ENCODE measurements around the gene DLG2.
A peak's percentile ranks its signal among the peaks of the same experiment; 100 is the strongest.
"Not testable (repeated sequence)": the region's sequence is repeated elsewhere in the genome, so short reads cannot be mapped to it uniquely, and the experiment has no call there.

Gene DLG2

DNA sequence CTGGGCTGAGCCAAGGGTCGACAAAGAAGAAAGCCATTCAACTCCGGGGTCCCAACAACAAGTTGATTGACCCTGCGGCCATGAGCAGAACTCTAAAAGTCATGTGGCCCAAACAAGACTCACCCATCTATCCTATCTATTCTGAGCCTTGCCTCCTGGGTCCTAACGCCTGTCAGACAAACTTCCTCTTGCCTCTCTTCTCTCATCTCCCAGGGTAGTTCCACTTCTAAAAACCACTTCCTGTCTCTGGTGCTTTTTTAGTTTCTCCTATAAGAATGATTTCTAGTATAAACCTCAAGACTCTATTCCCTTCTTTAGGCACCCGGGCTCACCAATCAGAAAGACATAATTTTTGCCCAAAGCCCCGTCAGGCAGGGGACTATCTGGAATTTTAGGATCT, 530.2 kb downstream of the DLG2 start:
- DNase-seq, result no peak

DNA sequence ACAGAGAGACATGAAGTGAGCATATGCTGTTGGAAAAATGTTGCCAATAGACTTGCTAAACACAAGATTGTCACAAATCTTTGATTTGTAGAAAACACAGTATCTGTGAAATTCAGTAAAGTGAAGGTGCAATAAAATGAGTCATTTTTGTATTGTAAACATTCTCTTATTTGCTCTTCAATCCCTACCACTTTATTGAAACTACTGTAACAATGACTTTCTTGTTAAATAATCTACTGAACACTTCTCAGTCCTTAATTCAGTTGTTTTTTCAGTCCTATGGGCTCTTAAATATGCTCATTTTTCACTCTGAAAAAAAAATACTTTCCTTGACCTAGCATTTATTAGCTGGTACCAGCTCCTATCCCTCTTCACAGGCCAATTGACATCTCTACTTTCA, 531.9 kb downstream of the DLG2 start:
- DNase-seq, result no peak

DNA sequence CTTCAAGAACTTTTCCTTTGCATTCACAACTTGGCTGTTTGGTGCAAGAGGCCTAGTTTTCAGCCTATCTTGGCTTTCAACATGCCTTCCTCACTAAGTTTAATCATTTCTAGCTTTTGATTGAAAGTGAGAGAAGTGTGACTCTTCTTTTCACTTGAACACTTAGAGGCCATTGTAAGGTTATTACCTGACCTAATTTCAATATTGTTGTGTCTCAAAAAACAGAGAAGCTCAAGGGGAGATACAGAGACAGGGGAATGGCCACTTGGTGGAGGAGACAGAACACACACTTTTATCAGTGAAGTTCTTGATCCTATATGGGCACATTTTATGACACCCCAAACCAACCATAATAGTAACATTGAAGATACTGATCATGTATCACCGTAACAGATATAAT, 532.3 kb downstream of the DLG2 start:
- DNase-seq, result no peak

DNA sequence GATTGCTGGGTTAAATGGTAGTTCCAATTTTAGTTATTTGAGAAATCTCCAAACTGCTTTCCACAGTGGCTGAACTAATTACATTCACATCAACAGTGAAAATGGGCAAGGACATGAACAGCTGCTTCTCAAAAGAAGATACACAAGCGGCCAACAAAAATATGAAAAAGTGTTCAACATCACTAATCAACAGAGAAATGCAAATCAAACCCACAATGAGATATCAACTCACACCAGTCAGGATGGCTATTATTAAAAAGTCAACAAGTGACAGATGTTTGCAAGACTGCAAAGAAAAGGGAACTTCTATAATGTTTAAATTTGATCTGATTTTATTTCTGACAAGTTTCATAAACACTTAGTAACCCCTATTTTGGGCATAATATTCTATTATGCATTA, 537.5 kb downstream of the DLG2 start:
- DNase-seq, result no peak

DNA sequence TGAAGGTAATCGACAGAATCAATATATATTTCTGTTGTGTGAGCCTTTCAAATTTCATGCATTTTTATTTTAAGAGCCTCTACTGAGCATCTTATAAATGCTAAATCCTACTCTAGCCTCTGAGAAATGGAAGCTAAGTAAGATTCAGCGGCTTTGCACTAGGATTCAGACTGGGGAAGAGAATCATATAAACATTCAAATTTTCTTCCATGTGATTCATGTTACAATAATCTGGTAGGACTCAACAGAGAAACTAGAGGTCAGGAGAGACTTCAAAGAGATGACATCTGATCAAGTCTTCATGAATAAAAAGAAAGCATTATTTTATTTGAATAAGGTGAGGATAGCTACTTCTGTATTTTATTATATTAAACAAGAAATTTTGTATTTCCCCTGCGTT, 538.9 kb downstream of the DLG2 start:
- DNase-seq, result no peak

- no peak for DNase-seq
These were observed 540.5 kb downstream of the DLG2 start for GRCh38 chr11:85086504-85087284.

- no peak for DNase-seq
These were observed 550.4 kb downstream of the DLG2 start for GRCh38 chr11:85076535-85077330.

GRCh38 chr11:85062659-85063058, 564.5 kb downstream of the DLG2 start:
- DNase-seq, result no peak

GRCh38 chr11:85052636-85053035, 574.5 kb downstream of the DLG2 start:
- no peak for DNase-seq

DNA sequence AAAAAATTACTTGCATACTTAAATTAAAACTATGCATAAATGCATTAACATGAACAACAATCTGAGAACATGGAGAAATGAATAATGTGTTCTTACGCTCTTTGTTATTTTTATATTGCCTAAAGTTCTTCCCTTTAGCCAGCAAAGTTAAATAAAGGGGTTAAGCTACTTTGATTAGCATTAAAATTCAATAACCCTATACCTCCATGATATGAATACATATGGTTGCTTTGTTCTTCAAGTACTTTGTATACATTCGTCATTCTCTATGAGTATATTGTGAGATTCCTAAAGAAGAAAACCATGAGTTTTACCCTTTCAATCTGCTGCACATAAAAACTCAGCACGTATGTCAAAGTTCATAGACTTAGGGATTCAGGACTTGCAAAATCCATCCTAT, 578.3 kb downstream of the DLG2 start:
- DNase-seq, result no peak

DNA sequence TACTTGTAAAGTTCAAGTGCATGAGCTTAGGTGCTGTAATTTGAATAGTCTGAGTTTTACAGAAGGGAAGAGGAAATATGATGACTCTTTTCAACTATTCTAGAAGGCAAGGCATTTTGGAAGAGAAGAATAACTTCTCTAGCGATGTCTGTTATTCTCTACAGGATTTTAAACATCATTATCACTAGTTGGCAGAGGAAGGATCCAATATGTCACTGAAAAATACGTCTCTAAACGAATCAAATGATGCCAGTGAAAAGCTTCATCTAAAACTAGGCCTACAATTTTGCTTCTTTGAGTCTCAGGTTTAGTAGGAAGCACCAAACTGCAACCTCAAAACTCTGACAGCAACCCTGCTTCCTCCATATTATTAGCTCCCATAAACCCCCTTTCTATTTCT, 581.4 kb downstream of the DLG2 start:
- no peak for DNase-seq

DNA sequence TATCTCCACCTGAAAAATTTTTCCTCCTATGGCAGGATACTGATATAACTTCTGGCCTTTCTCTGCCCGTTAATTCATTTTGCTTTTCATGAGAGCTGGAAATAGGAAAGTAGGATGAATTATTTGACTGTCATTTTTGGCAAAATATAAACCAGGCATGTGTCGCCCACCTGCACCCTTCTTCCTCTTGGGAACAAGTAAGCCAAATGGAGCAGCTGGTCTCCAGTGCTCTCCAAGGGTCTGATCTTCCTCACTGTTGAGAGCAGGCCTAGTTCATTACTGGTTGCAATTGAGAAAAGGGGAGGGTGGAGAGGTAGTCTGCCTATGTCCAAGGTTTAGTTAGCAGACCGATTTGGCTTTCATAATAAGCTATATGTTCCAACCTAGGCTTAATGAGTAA, 582.2 kb downstream of the DLG2 start:
- DNase-seq, result no peak

DNA sequence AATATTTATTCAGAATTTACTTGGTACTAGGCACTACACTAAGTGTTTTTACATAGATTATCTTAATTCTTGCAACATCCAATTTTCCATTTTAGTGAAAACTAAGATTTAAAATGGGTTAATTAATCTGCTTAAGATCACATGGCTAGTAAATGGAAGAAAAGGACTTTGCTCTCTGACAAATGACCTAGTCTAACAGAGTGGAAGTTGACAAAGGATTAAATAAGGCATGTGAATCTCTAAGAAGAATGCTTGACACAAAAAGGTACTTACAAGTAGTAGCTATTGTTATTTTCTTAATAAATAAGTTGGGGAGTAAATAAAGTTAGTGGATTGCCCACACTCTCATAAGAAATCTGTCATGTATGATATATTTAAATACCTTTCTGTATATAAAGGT, 584.8 kb downstream of the DLG2 start:
- DNase-seq, result no peak

GRCh38 chr11:85040166-85040565, 587.0 kb downstream of the DLG2 start:
- no peak for DNase-seq

- no peak for DNase-seq
These were observed 597.2 kb downstream of the DLG2 start for GRCh38 chr11:85029964-85030363.

GRCh38 chr11:85028329-85029101, 598.6 kb downstream of the DLG2 start:
- DNase-seq, result no peak

DNA sequence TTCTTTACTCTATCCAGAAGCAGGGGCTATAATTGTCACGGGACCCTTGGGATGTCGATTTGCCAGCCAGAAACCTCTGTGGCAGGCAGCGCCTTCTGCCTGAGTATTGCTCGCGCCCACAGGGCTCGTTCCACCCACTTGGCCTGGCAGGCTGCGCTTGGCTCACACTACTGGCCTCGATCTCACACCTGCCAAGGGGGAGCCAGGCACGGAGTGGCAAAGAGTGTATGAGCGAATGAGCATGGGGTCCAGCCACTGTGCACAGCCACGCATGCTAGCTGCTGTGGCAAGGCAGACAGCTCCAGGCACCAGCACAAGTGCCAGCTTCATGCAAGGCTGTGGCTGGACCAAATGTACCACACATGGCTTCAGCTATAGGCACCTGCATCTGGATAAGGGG, 599.8 kb downstream of the DLG2 start:
- no peak for DNase-seq

DNA sequence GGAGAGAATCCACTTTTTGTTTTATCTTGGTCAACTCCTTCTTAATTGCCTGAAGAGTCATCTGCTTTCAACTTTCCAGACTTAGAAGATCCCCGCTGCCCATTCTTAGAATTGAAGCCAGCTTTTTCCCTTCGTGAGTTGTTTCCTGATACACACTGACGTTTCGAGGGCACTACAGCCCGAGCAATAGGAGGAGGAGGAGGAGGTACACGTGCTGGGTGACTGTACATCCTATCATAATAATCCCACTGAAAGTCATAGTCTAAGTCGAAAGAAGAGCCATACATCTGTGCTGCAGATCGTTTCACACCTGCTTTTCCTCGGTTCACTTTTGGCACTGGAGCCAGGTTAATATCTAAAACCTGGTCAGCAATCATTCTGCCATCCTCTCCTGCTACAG, 606.1 kb downstream of the DLG2 start:
- DNase-seq, result no peak

DNA sequence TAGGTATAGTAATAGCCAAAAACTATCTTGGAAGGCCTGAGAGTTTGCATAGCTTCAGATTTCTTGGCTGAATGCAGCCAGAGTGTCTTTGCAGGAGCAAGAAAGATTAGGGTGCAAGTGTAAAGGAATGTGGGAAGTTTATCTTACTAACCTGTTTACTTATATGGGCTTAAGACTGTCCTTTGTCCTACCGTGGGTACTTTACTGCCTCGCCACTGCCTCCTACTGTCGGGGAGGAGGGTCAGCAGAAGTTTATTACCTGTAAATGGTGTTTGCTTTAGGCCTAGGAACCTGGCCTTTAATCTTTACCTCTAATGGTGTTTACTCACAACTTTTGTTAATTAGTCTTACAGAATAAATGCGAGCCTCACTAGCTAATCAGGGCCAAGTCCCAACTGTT, 633.8 kb downstream of the DLG2 start:
- peak; percentile 1 for DNase-seq

DNA sequence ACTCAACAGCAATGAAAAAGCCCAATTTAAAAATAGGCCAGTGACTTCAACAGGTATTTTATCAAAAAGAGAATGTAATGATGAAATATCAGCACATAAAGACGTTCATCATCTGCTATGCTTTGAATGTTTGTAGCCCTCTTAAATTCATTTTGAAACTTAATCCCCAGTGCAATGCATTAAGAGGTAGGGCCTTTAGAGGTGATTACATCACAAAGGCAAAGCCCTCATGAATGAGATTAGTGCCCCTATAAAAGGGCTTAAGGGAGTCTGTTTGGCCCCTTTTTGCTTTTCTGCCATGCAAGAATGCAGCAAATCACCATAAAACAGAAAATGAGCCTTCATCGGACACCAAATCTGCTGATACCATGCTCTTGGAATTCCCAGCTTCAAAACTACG, 637.0 kb downstream of the DLG2 start:
- no peak for DNase-seq

DNA sequence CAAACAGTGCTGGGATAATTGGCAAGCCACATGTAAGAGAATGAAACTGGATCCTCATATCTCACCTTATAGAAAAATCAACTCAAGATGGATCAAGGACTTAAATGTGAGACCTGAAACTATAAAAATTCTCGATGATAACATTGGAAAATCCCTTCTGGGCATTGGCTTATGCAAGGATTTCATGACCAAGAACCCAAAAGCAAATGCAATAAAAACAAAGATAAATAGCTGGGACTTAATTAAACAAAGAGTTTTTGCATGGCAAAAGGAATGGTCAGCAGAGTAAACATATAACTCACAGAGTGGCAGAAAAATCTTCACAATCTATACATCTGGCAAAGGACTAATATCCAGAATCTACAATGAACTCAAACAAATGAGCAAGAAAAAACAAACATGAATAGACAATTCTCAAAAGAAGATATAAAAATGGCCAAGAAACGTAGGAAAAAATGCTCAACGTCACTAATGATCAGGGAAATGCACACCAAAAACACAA, 639.4 kb downstream of the DLG2 start:
- DNase-seq, result not testable (repeated sequence)

DNA sequence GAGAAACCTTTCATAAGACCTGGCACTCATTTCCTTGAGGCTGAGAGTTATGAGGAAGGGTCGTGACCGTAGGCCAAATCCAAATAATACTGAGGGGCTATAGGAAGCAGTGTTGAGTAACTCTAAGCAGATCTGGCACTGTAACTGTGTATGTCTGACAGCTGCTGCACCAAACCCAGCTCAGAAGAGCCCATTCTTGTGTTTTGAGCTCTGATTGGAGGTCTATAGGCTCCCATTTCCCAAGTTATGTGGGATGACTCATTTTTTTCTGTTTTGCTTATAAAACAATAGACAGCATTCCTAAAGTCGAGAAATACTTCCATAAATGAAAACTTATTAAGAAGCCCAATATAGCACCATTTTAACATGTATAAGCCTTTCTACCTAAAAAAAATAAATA, 645.8 kb downstream of the DLG2 start:
- DNase-seq, result no peak

GRCh38 chr11:84969103-84969502, 658.0 kb downstream of the DLG2 start:
- no peak for DNase-seq

GRCh38 chr11:84965484-84965883, 661.7 kb downstream of the DLG2 start:
- no peak for DNase-seq

Measured in hematopoietic multipotent progenitor cell treated with erythropoietin and hydrocortisone succinate and interleukin-3 and kit ligand, for 6 days (in vitro differentiated cells).